Measurements from ENCODE around the gene CTSD. TPM values are rescaled to one million over a fixed set of nuclear protein-coding genes. Genes with fewer than 3 reads are reported as not detected.
A peak's percentile ranks its signal among the peaks of the same experiment; 100 is the strongest.

Gene CTSD
- polyA plus RNA-seq, 4 donors = 537 to 799 (median 556) TPM

GRCh38 chr11:1756791-1757771, 6.6 kb downstream of the CTSD start:
- no peaks in the 10 kb centered on the region for H3K9me3 ChIP-seq (ENCODE audit: control insufficient read depth in 2 of 2, insufficient read depth in 1 of 2, low read depth in 1 of 2, low read length in 1 of 2)
- no peak overlapping the region for H3K4me3 ChIP-seq (ENCODE audit: low read depth in 1 of 3, low read length in 3 of 3)
- H3K4me1 ChIP-seq (ENCODE audit: control insufficient read depth in 3 of 3, insufficient read depth in 2 of 3, low read depth in 1 of 3, low read length in 2 of 3) = peaks cover 2 to 16% (median 10%) of the 10 kb centered on the region in 3 donors
- WGBS, 3 donors = 84 to 86% (median 86%) methylated on average over 40 to 41 of the region's 41 CpGs
- FAIRE-seq (no peak), DNase-seq (no peak)
- peak overlapping the region in 1 of 3 donors; percentile 12 for H3K27ac ChIP-seq (ENCODE audit: low read depth in 1 of 3, low read length in 2 of 3)
- peaks cover 18 to 99% (median 59%) of the 10 kb centered on the region in 3 donors for H3K36me3 ChIP-seq (ENCODE audit: control insufficient read depth in 3 of 3, insufficient read depth in 2 of 3, low read depth in 1 of 3, low read length in 3 of 3)
- no peaks in the 10 kb centered on the region for H3K27me3 ChIP-seq (ENCODE audit: control insufficient read depth in 3 of 3, insufficient read depth in 3 of 3, low read length in 3 of 3)

GRCh38 chr11:1755692-1756561, 7.8 kb downstream of the CTSD start:
- Histone ChIP-seq H3K4me3 (ENCODE audit: low read depth in 1 of 3, low read length in 3 of 3) (no peak overlapping the region), H3K36me3 (ENCODE audit: control insufficient read depth in 3 of 3, insufficient read depth in 2 of 3, low read depth in 1 of 3, low read length in 3 of 3) (peaks cover 18 to 94% (median 58%) of the 10 kb centered on the region in 3 donors), H3K27ac (ENCODE audit: low read depth in 1 of 3, low read length in 2 of 3) (no peak overlapping the region)

DNA sequence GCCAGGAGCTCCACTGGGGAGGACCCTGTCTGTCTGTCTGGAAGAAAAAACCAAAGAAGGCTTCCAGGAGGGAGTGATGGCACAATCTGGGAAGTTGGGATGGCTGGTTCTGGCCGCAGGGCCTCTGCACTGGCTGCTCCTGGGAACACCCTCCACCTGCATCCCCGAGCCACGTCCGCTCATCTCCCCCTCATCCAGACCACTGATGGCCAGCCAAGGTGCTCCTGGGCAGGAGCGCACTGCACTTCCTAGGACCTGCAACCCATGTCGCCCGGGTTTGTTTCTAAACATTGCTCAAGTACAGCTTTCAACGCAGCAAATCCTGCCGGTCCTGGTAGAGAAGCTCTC, 8.4 kb downstream of the CTSD start:
- FAIRE-seq (no peak), DNase-seq (no peak)
- 82 to 89% (median 89%) methylated on average over 9 of the region's 9 CpGs for WGBS, 3 donors
- no peak overlapping the region for H3K27ac ChIP-seq (ENCODE audit: low read depth in 1 of 3, low read length in 2 of 3)
- H3K4me3 ChIP-seq (ENCODE audit: low read depth in 1 of 3, low read length in 3 of 3) = no peak overlapping the region
- H3K4me1 ChIP-seq (ENCODE audit: control insufficient read depth in 3 of 3, insufficient read depth in 2 of 3, low read depth in 1 of 3, low read length in 2 of 3) = peaks cover 0 to 3% (median 0%) of the 10 kb centered on the region in 3 donors
- no peaks in the 10 kb centered on the region for H3K9me3 ChIP-seq (ENCODE audit: control insufficient read depth in 2 of 2, insufficient read depth in 1 of 2, low read depth in 1 of 2, low read length in 1 of 2)
- peaks cover 18 to 88% (median 55%) of the 10 kb centered on the region in 3 donors for H3K36me3 ChIP-seq (ENCODE audit: control insufficient read depth in 3 of 3, insufficient read depth in 2 of 3, low read depth in 1 of 3, low read length in 3 of 3)
- peaks cover 0 to 7% (median 0%) of the 10 kb centered on the region in 3 donors for H3K27me3 ChIP-seq (ENCODE audit: control insufficient read depth in 3 of 3, insufficient read depth in 3 of 3, low read length in 3 of 3)

More at GRCh38 chr11:1755692-1756561, 7.8 kb downstream of the CTSD start:
- DNase-seq = no peak
- no peak for FAIRE-seq
- WGBS, 3 donors = 74 to 78% (median 75%) methylated on average over 15 to 16 of the region's 16 CpGs
- H3K27me3 ChIP-seq (ENCODE audit: control insufficient read depth in 3 of 3, insufficient read depth in 3 of 3, low read length in 3 of 3) = peaks cover 0 to under 1% (median 0%) of the 10 kb centered on the region in 3 donors
- H3K4me1 ChIP-seq (ENCODE audit: control insufficient read depth in 3 of 3, insufficient read depth in 2 of 3, low read depth in 1 of 3, low read length in 2 of 3) = peaks cover 0 to 9% (median 3%) of the 10 kb centered on the region in 3 donors
- H3K9me3 ChIP-seq (ENCODE audit: control insufficient read depth in 2 of 2, insufficient read depth in 1 of 2, low read depth in 1 of 2, low read length in 1 of 2) = no peaks in the 10 kb centered on the region

DNA sequence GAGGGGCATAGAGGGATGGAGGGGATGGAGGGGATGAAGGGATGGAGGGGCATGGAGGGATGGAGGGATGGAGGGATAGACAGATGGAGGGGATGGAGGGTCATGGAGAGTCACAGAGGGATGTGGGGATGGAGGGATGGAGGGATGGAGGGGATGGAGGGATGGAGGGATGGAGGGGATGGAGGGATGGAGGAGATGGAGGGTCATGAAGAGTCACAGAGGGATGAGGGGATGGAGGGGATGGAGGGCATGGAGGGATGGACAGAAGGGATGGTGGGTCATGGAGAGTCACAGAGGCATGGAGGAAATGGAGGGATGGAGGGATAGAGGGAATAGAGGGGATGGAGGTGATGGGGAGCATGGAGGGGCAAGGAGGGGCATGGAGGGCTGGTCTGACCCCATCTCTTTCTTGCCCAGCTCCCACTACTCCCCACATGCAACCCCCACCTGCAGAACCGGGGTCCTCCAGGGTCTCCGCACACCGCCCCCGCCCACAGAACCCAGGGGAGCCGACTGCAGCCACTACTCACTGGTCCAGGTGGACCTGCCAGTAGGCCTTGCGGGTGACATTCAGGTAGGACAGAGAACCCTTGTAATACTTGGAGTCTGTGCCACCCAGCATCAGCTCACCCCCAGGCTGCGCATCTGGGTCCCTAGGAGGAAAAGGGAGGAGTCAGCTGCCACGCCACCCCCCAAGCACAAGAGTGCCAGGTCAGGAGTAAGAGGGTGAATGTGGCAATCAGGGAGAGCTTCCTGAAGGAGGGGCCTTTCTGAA, 9.2 kb downstream of the CTSD start:
- peaks cover 18 to 80% (median 51%) of the 10 kb centered on the region in 3 donors for H3K36me3 ChIP-seq (ENCODE audit: control insufficient read depth in 3 of 3, insufficient read depth in 2 of 3, low read depth in 1 of 3, low read length in 3 of 3)
- no peak for DNase-seq

DNA sequence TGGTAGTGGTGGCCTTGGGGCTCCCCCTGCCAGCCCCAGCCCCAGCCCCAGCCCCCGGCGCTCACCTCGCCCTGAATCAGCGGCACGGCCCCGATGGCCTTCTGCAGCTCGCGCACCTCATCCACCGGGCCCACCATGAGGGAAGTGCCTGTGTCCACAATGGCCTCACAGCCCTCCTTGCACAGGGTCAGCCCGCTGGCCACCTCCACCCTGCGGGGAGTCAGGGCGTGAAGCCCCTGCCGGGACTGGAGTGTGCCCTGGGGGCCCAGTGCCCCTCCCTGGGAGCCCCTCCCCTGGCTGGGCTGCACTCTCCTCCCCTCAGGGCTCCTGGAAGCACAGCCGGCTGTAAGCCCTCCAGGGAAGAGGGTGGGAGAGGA, 9.8 kb downstream of the CTSD start:
- no peak overlapping the region for H3K27ac ChIP-seq (ENCODE audit: low read depth in 1 of 3, low read length in 2 of 3)
- FAIRE-seq (no peak), DNase-seq (no peak)
- 87 to 92% (median 92%) methylated on average over 9 to 14 of the region's 14 CpGs for WGBS, 3 donors
- no peaks in the 10 kb centered on the region for H3K4me1 ChIP-seq (ENCODE audit: control insufficient read depth in 3 of 3, insufficient read depth in 2 of 3, low read depth in 1 of 3, low read length in 2 of 3)
- peaks cover 0 to 20% (median 4%) of the 10 kb centered on the region in 3 donors for H3K27me3 ChIP-seq (ENCODE audit: control insufficient read depth in 3 of 3, insufficient read depth in 3 of 3, low read length in 3 of 3)
- no peaks in the 10 kb centered on the region for H3K9me3 ChIP-seq (ENCODE audit: control insufficient read depth in 2 of 2, insufficient read depth in 1 of 2, low read depth in 1 of 2, low read length in 1 of 2)
- H3K36me3 ChIP-seq (ENCODE audit: control insufficient read depth in 3 of 3, insufficient read depth in 2 of 3, low read depth in 1 of 3, low read length in 3 of 3) = peaks cover 18 to 74% (median 47%) of the 10 kb centered on the region in 3 donors
- no peak overlapping the region for H3K4me3 ChIP-seq (ENCODE audit: low read depth in 1 of 3, low read length in 3 of 3)

More for the DNA sequence above, 9.2 kb downstream of the CTSD start:
- Histone ChIP-seq H3K4me1 (ENCODE audit: control insufficient read depth in 3 of 3, insufficient read depth in 2 of 3, low read depth in 1 of 3, low read length in 2 of 3) (no peaks in the 10 kb centered on the region), H3K4me3 (ENCODE audit: low read depth in 1 of 3, low read length in 3 of 3) (no peak overlapping the region), H3K9me3 (ENCODE audit: control insufficient read depth in 2 of 2, insufficient read depth in 1 of 2, low read depth in 1 of 2, low read length in 1 of 2) (no peaks in the 10 kb centered on the region), H3K27me3 (ENCODE audit: control insufficient read depth in 3 of 3, insufficient read depth in 3 of 3, low read length in 3 of 3) (peaks cover 0 to 15% (median 0%) of the 10 kb centered on the region in 3 donors), H3K27ac (ENCODE audit: low read depth in 1 of 3, low read length in 2 of 3) (no peak overlapping the region)
- WGBS, 3 donors = 90 to 93% (median 92%) methylated on average over 8 of the region's 8 CpGs
- FAIRE-seq = no peak

- 91 to 95% (median 92%) methylated on average over 34 to 38 of the region's 38 CpGs for WGBS, 3 donors
- H3K36me3 ChIP-seq (ENCODE audit: control insufficient read depth in 3 of 3, insufficient read depth in 2 of 3, low read depth in 1 of 3, low read length in 3 of 3) = peaks cover 18 to 68% (median 44%) of the 10 kb centered on the region in 3 donors
- no peak for DNase-seq
Measured at GRCh38 chr11:1753229-1753928, 10.3 kb downstream of the CTSD start.

DNA sequence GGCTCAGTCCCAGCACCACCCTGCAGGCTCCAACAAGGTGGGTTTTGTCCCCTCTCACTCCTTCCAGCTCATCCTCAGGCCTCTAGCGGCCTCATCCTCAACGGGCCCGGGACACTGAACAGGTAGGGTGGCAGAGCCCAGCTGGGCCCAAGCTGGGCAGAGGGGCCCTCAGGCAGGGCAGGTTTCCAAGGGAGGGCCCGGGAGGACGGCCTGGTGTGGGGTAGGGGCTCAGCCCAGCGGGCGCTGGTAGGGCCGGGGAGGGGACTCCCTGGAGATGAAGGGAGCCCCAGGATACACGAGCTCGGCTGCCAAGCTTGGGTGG, 10.9 kb downstream of the CTSD start:
- peaks cover 18 to 63% (median 40%) of the 10 kb centered on the region in 3 donors for H3K36me3 ChIP-seq (ENCODE audit: control insufficient read depth in 3 of 3, insufficient read depth in 2 of 3, low read depth in 1 of 3, low read length in 3 of 3)
- H3K4me3 ChIP-seq (ENCODE audit: low read depth in 1 of 3, low read length in 3 of 3) = no peak overlapping the region
- H3K27ac ChIP-seq (ENCODE audit: low read depth in 1 of 3, low read length in 2 of 3) = no peak overlapping the region
- no peak for DNase-seq
- no peaks in the 10 kb centered on the region for H3K9me3 ChIP-seq (ENCODE audit: control insufficient read depth in 2 of 2, insufficient read depth in 1 of 2, low read depth in 1 of 2, low read length in 1 of 2)
- no peak for FAIRE-seq
- peaks cover 0 to 29% (median 9%) of the 10 kb centered on the region in 3 donors for H3K27me3 ChIP-seq (ENCODE audit: control insufficient read depth in 3 of 3, insufficient read depth in 3 of 3, low read length in 3 of 3)
- H3K4me1 ChIP-seq (ENCODE audit: control insufficient read depth in 3 of 3, insufficient read depth in 2 of 3, low read depth in 1 of 3, low read length in 2 of 3) = no peaks in the 10 kb centered on the region
- WGBS, 3 donors = 89 to 98% (median 90%) methylated on average over 10 of the region's 10 CpGs

More at GRCh38 chr11:1753229-1753928, 10.3 kb downstream of the CTSD start:
- FAIRE-seq = no peak
- Histone ChIP-seq H3K4me1 (ENCODE audit: control insufficient read depth in 3 of 3, insufficient read depth in 2 of 3, low read depth in 1 of 3, low read length in 2 of 3) (no peaks in the 10 kb centered on the region), H3K9me3 (ENCODE audit: control insufficient read depth in 2 of 2, insufficient read depth in 1 of 2, low read depth in 1 of 2, low read length in 1 of 2) (no peaks in the 10 kb centered on the region), H3K4me3 (ENCODE audit: low read depth in 1 of 3, low read length in 3 of 3) (no peak overlapping the region), H3K27ac (ENCODE audit: low read depth in 1 of 3, low read length in 2 of 3) (no peak overlapping the region), H3K27me3 (ENCODE audit: control insufficient read depth in 3 of 3, insufficient read depth in 3 of 3, low read length in 3 of 3) (peaks cover 0 to 24% (median 9%) of the 10 kb centered on the region in 3 donors)
